Activated CD8-positive, alpha-beta memory T cell treated with anti-CD3 and anti-CD28 coated beads for 36 hours (primary cell): ENCODE results near the gene SGPL1. TPM values are rescaled to one million over a fixed set of nuclear protein-coding genes. Genes with fewer than 3 reads are reported as not detected.

Experiments
- CTCF ChIA-PET: fragments of 350-600 bp; sonication (Branson Sonifier 250); formaldehyde crosslinking; loops from one replicate; lab custom pipeline; 2021; ENCODE audit warnings: antibody characterized with exemption; lab: Charles Lee
- POLR2A ChIA-PET: fragments of 350-600 bp; sonication (Branson Sonifier 250); formaldehyde crosslinking; loops from one replicate; lab custom pipeline; 2021; ENCODE audit warnings: antibody characterized with exemption; lab: Charles Lee
- total RNA-seq, 2 experiments: library from RNA; stranded (reverse); gene quantifications; one replicate each; pipeline ENCODE4 v1.2.3, GENCODE V29; 2021

SGPL1 gene
- total RNA-seq, 2 experiments from 2014 or later: 51.4 to 56.5 TPM

DNA sequence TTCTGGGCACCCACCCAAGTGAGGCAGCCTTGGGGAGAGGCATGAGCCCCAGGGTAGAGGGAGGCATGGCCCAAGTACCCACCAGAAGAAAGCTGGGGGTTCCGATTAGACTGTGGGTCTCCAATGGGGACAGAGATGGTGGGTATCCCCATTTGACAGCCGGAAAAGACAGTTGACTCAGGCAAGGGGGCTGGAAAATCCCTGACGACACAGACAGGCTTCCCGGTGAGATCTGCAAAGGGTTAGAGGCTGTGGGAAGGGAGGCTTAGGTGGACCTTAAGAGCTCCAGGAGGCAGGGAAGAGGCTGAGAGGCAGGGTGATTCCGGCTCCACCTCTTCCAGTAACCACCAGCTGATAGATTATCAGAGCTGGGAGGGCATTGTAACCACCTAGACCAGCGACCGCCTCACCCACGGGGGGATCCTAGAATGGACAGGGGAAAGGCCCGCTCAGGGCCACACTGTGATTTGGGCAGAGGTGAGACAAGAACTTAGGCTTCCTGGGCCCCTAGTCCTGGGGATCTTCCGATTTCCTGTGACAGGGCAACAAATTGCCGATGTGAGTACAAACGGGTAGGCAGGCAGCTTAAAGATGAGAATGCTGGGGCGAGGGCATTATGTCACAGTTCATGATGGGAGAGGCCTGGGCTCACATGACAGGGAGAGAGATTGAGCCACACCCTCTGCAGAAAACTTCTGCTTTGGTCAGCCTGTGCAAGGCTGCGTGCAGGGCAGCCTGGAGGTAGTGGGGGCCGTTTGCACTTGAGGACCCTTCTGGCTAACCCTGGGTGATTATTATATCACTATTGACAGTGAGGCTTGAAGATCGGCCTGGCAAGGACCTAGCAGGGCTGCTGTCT is 36.0 kb upstream of the SGPL1 start:
- POLR2A ChIA-PET: no interaction called here
- CTCF ChIA-PET: no interaction called here

DNA sequence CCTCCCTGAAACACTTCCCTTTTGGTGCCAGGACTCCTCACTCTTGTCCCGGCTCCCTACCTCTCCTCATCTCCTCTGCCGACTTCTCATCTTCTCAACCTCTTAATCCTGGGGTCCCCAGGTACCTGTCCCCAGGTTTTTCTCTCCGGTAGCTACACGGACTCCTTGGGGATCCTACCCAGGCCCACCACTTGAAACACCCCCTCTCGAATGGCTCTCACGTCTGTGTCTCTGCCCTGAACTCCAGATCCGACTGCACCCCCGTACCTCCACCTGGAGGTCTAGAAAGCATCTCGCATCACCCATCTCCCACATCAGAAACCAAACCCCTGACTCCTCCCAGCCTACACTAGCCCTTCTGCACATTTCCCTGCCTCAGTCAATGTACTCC is 35.4 kb upstream of the SGPL1 start:
- ChIA-PET CTCF (no interaction called here), POLR2A (no interaction called here)

DNA sequence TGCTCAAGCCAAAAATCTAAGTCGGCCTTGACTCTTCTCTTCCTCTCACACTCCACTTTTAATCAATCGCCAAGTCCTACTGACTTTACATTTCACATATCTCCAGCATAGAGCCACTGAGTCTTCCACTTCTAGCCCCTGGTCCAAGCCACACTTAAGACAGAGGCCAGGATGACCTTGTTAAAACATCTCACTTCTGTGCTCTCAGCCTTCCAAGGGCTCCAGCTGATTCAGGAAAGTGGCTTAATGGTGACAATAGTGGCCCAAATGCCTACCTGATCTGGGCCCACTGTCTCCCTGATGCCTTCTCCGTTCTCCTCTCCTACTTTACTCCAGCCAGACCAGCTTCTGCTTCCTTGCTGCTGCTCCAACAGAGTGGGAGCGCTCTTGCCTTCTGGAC is 35.0 kb upstream of the SGPL1 start:
- POLR2A ChIA-PET: no interaction called here
- CTCF ChIA-PET: no interaction called here

DNA sequence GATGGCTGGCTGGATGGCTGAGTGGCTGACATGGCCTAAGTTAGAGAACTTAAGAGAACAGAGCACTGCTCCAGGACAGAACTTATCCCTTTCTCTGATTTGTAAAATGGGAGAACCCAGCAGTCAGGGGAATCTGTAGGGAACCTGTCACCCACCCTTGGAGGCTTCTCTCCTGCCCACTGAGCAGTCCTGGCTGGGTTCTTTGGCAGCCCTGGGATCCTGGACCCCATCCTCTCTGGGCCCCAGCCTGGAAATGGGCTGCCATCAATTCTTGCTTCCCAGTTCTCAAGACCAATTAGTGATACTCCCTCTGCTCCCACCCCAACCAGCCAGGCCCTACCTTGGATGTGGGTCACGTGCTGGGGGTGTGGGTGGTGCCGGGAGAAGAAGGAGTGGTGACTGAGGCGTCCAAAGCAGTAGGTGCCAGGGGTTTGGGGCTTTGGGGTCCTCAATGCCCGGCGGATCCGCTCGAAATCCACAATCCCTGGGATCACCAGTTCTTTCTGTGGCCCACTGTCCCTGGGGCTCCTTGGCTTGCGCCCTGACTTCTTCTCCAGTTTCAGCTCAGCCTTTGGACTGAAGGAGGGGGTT is 34.2 kb upstream of the SGPL1 start:
- POLR2A ChIA-PET: no interaction called here
- CTCF ChIA-PET: no interaction called here

DNA sequence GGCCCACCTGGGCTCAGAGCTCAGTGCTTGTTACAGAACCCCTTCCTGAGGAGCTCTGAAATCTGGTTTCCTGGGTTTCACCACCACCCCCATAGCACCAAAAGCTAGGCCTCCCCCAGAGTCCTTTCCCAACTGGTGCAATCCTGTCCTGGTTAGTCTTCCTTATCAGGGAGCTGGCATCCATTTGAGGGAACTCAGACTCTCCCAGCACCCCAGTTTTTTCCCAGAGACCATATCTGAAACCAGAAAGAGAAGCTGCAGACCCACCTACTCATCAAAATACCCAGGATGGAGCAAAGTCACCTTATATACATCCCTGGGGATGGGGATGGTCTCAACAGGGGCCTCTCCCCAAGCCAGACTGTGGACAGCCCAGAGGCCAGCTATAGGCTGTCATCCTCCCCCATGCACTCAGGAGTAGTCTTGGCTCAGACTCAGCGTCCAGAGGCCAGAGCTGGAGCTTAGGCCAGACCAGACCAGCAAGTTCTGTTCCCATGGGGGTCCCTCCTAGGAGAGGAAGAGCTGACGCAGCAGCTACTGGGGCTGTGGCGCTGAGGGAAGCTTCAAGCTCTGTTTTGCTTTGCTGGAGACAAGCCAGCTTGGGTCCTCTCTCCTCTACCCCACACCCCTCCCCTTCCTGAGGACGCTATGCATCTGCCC is 33.5 kb upstream of the SGPL1 start:
- CTCF ChIA-PET: no interaction called here
- POLR2A ChIA-PET: no interaction called here

DNA sequence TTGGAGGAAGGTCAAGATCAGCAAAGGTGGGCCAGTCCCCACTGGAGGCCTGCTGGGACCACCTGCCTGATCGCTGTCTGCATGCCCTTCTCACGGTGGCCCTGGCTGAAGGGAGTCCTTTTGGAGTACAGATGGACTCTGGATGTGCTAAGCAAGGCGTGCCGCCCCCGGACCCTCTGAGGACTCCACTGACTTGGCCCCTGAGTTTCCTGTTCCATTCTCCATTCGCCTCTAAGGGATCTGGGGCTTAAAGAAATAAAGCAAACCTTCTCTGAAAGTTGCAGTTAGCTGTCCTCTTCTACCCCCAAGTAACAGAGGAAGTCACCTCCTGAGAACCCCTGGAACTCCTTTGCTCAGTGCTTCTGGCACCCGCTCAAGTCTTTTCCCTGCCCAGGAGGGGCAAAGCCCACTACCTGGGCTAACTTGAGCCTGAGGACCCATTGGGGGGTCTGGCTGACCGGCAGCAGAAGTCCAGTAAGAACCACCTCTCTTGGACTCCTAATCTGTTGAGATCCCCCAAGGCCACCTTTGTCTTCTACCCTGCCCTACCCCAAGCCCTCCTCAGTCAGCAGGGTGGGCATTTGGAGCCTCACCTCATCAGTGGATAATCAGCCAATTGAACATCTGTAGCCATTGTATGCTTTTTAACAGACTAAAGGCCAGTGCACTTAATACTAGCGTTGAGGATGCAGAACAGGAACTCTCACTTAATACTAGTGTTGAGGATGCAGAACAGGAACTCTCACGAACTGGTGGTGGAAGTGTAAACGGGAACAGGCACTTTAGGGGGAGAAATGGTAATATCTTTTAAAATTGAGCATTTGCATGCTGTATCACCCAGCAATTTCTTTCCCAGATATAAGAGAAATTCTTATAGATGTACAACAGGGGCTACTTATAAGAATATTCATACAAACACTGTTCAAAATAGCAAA is 32.7 kb upstream of the SGPL1 start:
- CTCF ChIA-PET: no interaction called here
- POLR2A ChIA-PET: no interaction called here

DNA sequence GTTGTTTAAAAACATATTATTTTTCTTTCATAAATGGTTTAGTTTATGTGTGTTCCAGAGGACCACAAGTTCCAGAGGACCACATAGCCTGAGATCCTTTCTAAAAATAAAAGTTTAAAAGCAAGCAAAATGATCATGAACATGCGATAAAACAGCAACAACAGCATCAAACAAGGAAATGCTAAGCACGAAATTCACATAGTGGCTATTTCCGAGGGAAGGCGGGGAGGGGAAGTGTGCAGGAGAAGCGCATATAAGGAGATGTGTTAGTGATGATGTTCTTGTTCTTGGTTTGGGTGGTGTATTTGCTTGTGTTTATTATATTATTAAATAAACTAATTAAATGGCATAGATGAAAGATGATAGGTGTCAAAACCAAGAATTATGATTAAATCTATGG is 31.7 kb upstream of the SGPL1 start:
- CTCF ChIA-PET: no interaction called here

DNA sequence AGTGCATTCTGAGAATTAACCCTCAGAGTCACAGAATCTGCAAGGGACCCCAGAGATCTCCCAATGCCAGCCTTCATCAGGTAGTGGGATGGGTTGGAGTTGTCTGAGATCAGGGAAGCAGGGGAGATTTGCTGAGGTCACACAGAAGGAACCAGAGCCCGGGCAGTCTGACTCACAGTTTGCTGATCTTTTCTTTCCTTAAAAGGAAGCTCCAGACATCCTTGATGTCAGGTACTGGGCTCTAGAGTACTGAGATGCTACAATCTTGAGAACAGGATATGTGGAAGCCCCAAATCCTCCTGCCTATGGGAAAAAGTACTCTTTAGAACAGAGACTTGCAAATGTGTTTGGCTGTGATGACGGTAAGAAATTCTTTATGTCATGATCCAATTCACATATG is 31.3 kb upstream of the SGPL1 start:
- POLR2A ChIA-PET: no interaction called here

More for the DNA sequence above, 31.7 kb upstream of the SGPL1 start:
- POLR2A ChIA-PET: no interaction called here

DNA sequence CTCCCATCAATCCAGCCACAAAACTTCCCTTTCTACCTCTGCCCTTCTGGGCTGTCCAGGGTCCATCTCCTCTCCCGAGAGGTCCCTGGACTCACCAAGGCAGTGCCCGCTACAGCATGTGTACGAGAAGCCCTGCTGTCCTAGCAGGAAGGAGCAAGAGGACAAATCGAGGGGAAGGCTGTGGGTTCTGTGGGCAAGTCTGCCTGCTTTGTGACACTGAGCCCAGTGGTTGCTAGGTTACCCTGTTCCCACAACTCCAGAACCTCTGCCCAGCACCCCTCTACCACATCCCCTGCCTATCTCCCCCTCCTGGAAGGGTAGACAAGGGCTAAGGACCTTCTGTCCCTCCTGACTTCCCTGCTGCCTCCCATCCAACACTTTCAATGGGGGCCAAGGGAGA is 30.6 kb upstream of the SGPL1 start, which contains the start of gene TBATA:
Gene TBATA, minus strand, starts transcription at position 188 of the 400 bp plus-strand sequence. CDS start 1,998 bp downstream, outside the sequence.
- ChIA-PET CTCF (no interaction called here), POLR2A (no interaction called here)

More for the DNA sequence above, 31.3 kb upstream of the SGPL1 start:
- CTCF ChIA-PET: no interaction called here

DNA sequence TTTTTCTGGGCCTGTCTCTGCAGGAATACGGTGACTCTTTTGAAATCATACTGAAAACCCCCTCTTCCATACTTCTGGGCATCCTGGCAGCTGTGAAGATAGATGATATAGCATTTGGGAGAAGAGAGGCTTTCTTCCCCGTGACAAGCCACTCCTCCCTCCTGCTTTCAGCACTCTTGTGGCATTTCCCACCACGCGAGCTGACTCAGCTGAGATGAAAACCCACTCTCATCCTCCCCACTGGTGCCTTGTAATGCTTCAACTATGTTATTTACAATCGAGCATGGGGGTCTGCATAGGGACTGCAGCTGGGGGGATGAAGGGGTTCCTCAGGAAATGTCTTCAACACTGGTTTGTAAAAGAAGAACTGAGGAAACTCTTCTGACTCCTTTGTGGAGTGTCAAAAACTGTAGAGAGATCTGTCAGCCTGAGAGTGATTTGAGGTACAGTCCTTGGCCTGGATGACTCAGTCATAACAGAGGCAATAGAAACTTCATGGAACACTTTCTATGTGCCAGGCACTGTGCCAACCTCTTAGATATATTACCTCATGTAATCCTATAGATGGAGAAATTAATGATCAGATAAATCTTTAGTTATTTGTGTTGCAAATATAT is 28.8 kb upstream of the SGPL1 start:
- CTCF ChIA-PET: no interaction called here

DNA sequence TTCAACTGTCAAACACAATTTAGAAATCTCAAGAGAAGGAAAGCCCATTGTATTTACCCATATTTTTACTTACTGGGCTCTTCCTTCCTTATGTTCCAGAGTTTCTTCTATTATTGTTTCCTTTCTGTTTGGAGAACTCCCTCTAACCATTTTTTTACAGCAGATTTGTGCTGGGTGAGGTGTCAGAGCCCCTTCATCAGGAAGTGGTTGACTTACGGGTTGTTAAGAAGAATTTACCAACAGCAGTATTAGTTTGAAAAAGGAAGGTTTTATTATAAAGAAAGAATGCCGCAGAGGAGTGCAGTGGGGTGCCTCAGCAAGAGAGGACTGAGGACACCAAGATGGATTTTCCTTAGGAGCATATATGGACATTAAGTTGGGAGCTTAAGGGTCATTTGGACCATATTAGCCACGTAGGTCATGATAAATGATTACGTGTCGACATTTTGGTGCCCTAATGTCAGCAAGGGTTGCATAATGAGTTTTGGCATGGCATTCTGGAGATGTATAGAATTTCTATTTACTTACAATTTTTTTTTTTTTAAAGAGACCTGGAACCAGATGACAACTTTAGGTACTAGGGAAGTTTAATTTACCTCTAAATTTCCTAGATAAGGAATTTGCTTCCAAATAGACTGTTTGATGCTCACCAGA is 24.2 kb upstream of the SGPL1 start:
- POLR2A ChIA-PET: no interaction called here
- CTCF ChIA-PET: no interaction called here

More for the DNA sequence above, 28.8 kb upstream of the SGPL1 start:
- POLR2A ChIA-PET: no interaction called here

DNA sequence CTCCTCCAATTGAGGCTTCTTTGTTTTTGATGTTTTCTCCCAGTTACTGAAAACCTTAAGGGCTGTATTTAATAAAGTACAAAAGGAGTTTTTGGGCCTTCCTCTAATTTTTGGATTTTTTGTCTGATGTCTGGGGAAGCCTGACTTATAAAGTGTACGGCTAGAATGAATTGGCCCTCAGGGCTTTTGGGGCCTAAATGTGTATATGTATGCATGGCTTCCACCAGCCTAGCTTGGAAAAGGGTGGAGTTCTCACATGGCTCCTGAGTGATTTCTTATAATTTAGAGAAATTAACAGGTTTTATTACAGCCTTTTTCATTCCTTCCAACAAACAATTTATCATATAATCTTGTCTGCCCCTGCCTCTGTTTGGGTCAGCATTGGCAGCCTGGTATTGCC is 20.1 kb upstream of the SGPL1 start:
- ChIA-PET CTCF (no interaction called here), POLR2A (no interaction called here)

DNA sequence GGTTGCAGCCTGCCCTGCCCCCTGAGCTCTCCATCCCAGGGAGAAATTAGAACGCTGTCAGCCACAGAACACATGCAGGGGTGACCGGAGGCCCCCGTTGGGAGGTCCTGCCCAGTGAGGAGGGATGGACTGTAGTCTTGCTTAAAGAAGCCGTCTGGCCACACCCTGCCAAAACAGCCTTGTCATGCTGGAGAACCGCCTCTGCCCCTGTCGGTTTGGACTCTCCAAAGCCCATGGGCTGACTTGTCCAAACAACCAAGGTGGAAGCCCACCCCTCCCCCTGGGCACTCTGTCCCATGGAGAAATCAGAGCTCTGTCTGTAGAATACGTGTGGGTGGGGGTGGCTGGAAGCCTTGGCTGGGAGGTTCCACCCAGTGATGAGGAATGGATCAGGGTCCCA is 17.9 kb upstream of the SGPL1 start:
- ChIA-PET POLR2A (no interaction called here), CTCF (interaction anchor here (0.9 kb wide), 1 partner anchor 19 kb away, joined by 3 read pairs; no protein-coding TSS in a partner anchor)

DNA sequence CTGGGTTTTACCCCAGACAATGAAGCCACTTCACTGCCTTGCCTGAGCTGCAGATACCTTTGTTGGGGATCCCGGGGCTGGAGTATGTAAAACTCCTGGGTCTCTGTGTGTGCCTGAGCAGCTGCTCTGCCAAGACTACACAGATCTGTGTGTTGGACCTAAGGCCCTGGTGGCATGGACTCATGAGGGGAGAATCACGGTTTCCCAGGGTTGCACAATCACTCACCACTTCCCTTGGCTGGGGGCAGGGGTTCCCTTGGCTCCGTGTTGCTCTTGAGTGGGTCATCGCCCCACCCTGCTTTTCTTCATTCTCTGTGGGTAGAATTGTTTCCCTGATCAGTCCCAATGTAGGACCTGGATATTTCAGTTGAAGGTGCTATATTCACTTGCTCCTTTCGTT is 16.6 kb upstream of the SGPL1 start:
- CTCF ChIA-PET: no interaction called here
- POLR2A ChIA-PET: no interaction called here

DNA sequence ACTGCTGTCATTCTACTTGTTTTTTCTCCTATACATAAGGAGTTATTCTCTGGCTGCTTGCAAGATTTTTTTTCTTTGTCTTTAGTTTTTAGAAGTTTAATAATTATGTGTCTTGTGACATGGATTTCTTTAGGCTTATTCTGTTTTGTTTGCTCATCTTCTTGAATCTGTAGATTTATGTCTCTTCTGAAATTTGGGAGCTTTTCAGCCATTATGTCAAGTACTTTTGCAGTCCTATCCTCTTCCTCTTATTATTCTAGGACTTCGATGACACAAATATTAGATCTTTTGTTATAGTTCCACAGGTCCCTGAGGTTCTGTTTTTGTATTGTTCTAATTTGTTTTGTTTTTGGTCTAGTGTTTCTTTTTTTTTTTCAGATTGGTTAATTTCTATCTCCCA is 13.9 kb upstream of the SGPL1 start:
- ChIA-PET POLR2A (no interaction called here), CTCF (no interaction called here)

DNA sequence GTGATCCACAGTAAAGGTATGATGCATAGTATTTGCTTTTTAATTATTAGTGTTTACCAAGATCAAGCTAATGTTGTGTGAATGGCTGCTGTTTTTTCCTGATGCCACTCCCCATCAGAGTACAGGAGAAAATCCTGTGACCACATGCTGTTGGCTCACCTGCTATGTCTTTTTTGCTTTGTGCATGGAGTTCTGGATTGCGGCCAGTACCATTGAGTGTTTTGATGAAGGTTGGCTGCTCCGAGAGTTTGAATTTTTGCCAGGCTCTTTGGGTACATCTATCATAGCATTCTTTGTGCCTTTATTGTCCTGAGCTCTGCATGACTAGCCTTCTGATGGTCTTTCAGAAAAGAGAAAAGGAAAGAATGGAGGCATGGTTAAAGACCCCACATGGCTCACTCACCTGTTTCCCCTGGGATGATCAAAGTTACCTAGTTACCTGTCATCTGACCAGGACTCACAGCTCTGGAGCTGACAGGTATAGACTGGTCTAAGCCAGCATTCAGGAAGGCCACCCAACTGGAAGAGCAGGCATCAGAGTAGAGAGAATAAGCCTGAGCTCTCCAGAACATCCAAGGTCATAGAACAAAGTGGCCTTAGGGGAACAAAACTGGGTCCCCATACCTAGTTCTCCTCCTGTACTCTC is 11.8 kb upstream of the SGPL1 start:
- POLR2A ChIA-PET: interaction anchor here (0.5 kb wide), 1 partner anchor 302 kb away, joined by 3 read pairs; no protein-coding TSS in a partner anchor
- CTCF ChIA-PET: interaction anchor here (1.5 kb wide), 1 partner anchor 121 kb away, joined by 3 read pairs; no protein-coding TSS in a partner anchor

DNA sequence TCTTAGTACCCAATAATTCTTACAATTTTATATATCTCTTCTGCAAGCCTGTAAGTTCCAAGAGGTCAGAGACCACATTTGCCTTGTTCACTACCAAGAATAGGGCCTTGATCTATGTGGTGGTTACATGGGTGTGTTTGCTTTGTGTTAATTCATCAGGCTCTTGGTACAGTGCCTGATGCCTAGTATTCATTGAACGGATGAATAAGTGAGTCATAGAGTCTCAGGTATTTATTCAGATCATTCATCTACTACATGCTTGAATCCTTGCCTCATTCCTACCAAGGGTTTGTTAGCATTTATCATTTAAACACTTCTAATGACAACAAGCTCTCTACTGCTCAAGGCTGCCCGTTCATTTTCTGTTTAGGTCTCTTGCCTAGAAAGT is 11.3 kb upstream of the SGPL1 start:
- POLR2A ChIA-PET: no interaction called here

More for the DNA sequence above, 11.3 kb upstream of the SGPL1 start:
- CTCF ChIA-PET: interaction anchor here (1.5 kb wide), 1 partner anchor 120 kb away, joined by 3 read pairs; no protein-coding TSS in a partner anchor
